GM21717 (cell line): ENCODE data around the gene CCT6B.

Source experiments
- ATAC-seq: cut with Tn5 transposase; IDR thresholded peaks from one replicate; pipeline ENCODE4 v1.9.1; 2021; ENCODE audit warnings: mild to moderate bottlenecking, moderate library complexity; ENCODE audit not compliant: unreplicated experiment

The CCT6B gene

DNA sequence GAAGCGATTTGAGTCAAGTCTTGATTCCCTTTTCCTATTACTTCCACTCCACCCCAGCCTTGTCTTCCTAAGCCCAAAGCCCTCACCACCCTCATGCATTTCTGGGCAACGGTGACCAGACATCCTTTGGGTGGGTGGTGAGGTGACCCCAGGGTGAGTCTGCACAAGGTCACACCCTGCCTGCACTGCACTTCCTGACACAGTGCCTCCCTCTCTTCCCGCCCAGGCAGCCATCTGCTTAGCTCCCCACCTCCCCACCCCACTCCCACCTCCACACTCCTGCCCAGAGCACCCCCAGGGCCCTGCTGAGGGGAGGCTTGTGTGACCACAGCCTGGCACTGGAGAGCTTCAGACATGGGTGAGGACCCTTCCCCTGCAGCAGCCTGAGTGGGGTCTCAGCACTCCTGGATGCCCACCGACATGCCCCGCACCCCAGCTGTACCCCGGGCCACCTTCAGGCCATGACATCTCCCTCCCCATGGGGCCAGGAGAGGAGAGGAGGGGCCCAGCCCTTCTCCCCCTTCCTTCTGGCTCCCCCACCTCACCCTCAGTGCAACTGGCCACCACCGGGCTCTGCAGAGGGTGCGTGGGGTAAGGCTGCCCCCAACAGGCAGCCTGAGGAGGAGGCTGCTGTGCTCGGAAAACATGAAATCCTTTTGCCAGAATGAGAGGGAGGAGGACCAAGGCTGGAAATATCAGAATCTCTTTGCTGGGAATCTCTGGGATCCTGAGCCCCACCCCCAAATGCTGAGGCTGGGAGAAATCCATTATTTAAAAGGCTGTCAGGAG is 68.6 kb downstream of the CCT6B start:
- ATAC-seq = no peak

- ATAC-seq = no peak
Measured at GRCh38 chr17:34886831-34887230, 74.4 kb downstream of the CCT6B start.

DNA sequence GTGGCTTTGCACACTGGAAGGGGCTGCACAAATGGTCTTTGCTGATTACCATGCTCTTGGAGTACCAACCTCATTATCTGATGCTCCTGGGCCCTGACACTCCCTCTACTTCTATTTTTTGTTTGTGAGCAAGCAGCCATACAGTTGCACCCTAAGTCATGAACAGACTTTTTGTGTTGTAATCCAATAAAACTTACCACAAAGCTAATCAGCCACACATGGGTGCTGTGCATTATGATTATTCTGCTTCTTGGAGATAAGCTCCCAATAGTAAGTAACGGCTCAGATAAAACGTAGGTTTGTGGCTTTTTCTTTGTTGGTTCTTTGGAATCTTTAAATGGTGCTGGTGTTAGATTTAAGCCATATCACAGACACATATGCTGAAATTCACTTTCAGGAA is 76.2 kb downstream of the CCT6B start:
- ATAC-seq = no peak

DNA sequence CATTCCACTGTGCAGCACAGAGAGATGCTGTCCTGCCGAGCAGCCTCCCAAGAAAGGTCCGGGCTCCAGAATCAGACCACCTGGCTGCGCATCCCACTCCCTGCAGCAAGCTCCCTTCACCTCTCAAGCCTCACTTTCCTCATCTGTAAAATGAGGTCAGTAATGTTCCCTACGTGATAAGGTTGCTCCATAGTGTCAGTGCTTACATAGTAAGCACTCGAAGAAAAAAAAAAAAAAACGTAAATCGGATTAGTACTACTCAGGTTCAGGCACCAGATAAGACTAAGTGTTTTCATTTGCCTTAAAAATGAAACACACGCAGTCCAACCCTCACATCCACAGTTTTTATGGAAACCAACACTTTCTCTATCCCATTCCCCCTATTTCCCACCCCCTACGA is 76.7 kb downstream of the CCT6B start:
- no peak for ATAC-seq

DNA sequence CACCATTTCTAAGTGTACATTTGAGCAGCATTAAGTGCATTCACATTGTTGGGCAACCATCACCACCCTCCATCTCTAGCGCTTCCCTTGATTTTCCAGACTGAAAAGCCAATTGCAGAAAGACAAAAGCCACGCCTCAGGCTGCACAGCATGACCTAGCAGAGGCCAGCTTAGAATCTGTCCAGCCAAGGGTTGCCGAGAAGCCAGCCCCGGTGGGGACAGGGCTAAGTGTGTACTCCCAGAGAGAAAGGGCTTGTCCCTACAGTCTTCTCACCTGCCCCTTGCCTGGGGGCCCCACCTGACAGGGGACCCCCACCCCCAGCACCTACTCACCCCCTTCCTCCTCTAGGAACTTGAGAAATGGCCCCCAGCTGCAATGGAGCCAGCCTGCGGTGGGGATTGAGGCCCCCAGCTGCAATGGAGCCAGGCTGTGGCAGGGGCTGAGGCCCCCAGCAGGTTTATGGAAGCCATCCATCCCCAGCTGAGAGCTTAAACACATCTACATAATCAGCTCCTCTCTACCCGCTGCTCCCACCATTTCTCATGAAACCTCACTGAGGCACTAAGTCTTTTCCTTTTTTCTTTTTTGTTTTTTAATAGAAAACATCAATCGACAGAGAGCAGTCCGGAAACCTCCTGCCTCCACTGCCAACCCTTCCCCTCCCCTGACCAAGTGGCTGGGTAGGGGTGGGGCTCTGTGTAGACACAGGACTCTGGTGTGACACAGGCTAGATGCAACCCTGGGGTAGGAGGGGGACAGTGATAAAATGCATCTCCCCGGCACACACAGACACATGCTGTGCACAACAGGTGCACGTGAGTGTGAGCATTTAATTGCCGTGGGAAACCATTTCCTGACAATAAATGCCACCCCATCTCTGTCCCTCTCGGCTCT is 77.9 kb downstream of the CCT6B start:
- no peak for ATAC-seq

- ATAC-seq = no peak
Measured at GRCh38 chr17:34879146-34879545, 82.1 kb downstream of the CCT6B start.
